GM19463 (cell line): ENCODE data around the gene KRTAP4-12.
"Not testable (repeated sequence)": the region's sequence is repeated elsewhere in the genome, so short reads cannot be mapped to it uniquely, and the experiment has no call there.

Experiments used
- ATAC-seq: cut with Tn5 transposase; IDR thresholded peaks from one replicate; pipeline ENCODE4 v1.9.1; 2021; ENCODE audit warnings: mild to moderate bottlenecking, moderate library complexity; ENCODE audit not compliant: unreplicated experiment

KRTAP4-12 gene

DNA sequence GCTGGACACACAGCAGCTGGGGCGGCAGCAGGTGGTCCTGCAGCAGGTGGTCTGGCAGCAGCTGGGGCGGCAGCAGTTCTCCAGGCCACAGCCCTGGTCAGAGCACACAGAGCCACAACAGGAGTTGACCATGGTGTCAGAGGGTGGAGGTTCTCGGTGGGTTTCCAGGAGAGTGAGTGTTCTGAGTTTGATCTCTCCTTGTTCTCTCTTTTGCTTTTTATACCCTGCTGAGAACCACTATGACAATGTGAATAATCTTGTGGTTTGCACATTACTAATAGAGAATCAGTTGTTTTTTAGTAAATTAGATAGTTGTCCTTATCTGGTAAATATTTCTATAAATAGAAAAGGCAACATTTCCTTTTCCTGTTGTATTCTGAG is at the start of gene KRTAP4-12:
TSS of gene KRTAP4-12 (minus strand) at position 192 of the 381 bp plus-strand sequence. CDS start at position 132, 60 bp downstream.
- ATAC-seq: not testable (repeated sequence)

DNA sequence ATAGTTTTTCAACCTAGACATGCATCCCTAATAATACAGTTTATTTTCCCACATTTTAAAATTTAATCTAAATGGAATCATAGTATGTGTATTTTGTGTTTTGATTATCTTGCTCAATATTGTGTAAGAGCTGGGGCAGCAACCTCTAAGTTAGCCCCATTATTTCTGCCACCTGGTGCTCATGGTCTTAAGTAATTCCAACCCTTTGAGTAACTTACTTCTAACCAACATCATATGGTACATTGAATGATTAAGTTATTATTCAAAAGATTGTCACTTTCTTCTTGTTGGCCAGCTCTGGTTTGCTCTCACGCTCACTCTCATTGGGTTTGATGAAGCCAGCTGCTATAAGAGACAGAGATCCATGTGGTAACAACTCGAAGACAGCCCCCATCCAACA is 47.9 kb upstream of the KRTAP4-12 start:
- no peak for ATAC-seq

DNA sequence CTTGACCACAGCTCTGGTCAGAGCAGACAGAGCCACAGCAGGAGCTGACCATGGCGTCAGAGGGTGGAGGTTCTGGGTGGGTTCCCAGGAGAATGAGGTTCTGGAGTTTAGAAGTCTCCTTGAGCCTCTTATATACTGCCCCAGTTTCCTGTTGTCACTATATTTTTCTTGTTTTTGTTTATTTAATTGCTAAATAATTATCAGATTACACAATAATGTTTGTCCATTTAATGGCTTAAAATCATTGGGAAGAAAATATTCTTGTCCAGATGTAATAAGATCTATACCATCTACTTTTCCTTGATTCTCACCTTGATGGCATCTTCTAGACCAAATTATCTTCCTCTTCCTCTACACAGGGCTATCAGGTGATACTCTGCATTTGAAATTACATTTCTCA is 44.1 kb upstream of the KRTAP4-12 start, which contains the start of gene KRTAP4-3:
TSS of gene KRTAP4-3 (minus strand) at position 101 of the 400 bp plus-strand sequence. CDS start at position 52, 49 bp downstream.
- ATAC-seq: no peak

DNA sequence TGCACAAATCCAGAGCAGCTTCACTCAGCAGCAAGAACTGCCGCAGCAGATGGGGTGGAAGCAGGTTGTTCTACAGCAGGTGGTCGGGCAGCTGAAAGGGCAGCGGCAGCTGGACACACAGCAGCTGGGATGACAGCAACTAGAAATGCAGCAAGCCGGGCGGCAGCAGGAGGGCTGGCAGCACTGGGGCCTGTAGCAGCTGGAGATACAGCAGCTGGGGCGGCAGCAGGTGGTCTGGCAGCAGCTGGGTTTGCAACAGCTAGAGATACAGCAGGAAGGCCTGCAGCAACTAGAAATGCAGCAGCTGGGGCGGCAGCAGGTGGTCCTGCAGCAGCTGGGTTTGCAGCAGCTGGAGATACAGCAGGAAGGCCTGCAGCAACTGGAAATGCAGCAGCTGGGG is 43.6 kb upstream of the KRTAP4-12 start:
- ATAC-seq: no peak

DNA sequence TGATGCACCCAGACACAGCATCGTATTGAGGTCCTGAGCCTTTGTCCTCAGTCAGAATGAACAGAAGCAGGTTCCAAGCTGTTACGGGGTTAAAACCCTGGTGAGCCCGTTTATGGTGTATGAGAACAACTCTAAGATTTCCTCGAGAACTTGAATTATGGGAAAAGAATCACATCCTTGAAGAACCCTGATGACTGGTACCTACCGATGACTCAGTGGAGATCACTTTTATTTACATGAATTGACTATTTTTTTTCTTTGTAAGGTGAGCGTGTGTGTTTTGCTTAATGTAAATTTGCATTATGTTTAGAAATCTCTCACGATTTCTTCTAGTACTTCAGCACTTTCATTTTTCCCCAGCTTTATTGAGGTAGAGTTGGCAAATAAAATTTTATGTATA is 39.8 kb upstream of the KRTAP4-12 start:
- no peak for ATAC-seq

DNA sequence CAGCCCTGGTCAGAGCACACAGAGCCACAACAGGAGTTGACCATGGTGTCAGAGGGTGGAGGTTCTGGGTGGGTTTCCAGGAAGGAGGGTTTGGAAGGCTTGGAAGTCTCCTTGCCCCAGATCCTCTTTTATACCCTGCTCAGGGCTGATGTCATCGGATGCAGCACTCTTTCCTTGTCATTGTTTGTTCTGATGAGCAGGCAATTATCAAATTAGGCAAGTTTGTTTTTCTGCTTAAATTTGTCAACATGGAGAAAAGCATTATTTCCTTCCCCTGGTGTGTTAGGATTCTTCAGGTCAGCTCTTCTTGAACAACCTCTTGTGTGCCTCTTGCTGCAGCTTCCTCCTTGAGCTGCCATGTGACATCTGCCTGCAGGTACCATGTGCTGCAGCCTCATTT is 36.7 kb upstream of the KRTAP4-12 start, which contains the start of gene KRTAP4-4:
TSS of gene KRTAP4-4 (minus strand) at position 101 of the 400 bp plus-strand sequence. CDS start at position 44, 57 bp downstream.
- no peak for ATAC-seq

DNA sequence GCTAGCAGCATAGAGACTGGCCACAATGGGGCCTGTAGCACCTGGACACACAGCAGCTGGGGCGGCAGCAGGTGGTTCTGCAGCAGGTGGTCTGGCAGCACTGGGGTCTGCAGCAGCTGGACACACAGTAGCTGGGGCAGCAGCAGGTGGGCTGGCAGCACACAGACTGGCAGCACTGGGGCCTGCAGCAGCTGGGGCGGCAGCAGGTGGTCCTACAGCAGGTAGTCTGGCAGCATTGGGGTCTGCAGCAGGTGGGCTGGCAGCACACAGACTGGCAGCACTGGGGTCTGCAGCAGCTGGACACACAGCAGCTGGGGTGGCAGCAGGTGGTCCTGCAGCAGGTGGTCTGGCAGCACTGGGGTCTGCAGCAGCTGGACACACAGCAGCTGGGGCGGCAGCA is 36.2 kb upstream of the KRTAP4-12 start:
- not testable (repeated sequence) for ATAC-seq

DNA sequence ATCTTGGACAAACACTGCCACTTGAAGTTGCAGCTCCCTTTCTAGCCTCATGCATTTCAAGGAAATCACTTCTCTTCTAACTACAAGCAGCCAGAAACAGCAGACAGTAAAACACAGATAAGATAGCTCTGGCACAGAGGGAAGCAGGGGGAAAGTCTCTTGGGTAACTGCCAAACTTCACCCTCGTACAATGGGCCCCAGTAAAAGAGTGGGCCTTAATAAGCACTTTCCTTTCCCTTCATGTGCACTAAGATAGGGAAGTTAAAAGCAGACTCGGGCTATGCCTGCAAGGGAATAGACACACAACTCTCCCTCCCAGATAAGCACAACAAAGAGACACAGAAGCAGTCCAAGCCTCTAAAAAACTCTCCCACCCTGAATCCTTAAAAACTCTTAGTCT is 29.9 kb upstream of the KRTAP4-12 start:
- ATAC-seq: no peak

DNA sequence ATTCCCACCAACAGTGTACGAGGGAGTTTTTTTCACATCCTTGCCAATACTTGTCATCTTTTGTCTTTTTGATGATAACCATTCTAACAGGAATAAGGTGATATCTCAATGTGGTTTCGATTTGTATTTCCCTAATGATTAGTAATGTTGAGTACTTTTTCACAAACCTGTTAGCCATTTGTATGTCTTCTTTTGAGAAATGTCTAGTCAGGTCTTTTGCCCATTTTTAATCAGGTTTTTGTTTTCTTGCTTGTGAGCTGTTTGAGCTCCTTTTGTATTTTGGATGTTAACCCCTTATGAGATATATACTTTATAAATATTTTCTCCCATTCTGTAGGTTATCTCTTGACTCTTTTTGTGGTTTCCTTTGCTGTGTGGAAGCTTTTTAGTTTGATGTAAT is 27.5 kb upstream of the KRTAP4-12 start:
- no peak for ATAC-seq

DNA sequence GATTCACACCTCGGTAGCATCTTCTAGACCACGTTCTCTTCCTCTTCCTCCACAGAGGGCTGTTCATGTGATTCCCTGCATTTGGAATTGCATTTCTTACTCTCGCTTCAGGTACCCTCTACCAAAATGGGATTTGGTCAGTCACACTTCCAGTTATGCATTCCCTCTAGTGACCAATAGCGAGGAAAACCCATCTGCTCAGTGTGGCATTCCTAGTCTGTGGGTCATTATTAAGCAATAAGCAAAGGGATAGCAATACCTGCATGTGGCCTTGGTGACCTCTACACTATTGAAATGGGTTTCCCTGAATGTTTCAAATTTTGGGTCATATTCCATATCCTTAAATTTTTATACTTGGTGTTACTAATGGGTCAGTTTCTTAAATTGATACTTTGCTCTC is 26.0 kb upstream of the KRTAP4-12 start:
- no peak for ATAC-seq

DNA sequence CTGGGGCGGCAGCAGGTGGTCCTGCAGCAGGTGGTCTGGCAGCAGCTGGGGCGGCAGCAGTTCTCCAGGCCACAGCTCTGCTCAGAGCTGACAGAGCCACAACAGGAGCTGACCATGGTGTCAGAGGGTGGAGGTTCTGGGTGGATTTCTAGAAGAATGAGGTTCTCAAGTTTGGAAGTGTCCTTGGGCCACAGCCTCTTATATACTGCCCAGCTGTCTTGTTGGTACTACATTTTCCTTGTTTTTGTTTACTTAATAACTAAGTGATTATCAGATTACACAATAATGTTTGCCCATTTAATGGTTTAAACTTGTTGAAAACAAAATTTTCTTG is 25.6 kb upstream of the KRTAP4-12 start, which contains the start of gene KRTAP4-5:
TSS of gene KRTAP4-5 (minus strand) at position 174 of the 334 bp plus-strand sequence. CDS start at position 116, 58 bp downstream.
- no peak for ATAC-seq

DNA sequence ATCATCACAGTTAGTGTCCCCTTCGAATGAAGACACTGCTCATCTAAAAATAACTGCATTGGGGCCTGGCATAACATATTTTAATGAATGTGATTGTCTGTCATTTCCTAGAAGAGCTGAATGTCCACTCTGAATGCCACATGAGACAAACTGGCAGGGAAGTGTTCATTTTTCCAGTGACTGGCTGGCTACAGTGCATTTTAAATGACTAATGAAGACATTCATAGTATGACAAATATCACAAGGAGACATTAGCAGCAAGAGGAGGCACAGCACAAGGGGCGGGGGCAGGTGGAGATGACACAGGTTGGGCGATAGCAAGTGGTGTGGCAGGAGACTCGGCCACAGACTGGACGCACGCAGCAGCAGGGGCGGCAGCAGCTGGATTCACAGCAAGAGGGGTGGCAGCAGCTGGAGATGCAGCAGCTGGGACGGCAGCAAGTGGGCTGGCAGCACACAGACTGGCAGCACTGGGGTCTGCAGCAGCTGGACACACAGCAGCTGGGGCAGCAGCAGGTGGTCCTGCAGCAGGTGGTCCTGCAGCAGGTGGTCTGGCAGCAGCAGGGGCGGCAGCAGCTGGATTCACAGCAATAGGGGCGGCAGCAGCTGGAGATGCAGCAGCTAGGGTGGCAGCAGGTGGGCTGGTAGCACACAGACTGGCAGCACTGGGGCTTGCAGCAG is 25.1 kb upstream of the KRTAP4-12 start:
- ATAC-seq: not testable (repeated sequence)

DNA sequence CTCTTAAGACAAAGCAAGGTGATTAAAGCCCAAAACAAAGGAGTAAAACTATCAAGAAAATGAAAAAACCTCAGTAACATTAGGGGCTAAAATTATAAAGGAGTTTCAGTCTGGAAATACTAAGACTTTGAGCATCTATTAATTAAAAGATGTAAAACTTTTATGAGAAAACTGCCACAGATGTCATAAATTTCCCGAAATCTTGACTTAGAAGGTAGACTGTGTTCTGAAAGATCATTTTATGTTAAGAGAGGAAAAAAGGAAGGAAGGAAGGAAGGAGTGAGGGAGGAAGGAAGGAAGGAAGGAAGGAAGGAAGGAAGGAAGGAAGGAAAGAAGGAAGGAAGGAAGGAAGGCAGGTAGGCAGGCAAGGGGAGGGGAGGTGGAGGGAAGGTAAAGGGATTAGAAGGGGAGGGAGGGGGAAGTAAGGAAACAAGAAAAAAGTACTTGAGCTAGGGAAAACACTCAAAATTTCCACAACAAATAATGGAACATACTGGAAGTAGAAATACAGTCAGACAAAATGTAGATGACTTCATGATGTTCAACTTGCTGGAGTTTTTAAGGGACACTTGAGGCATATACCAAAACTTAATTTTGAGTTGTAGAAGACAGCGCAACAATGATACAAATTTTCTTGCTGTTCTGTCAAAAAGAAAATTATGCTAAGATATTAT is 23.7 kb upstream of the KRTAP4-12 start:
- ATAC-seq: no peak

DNA sequence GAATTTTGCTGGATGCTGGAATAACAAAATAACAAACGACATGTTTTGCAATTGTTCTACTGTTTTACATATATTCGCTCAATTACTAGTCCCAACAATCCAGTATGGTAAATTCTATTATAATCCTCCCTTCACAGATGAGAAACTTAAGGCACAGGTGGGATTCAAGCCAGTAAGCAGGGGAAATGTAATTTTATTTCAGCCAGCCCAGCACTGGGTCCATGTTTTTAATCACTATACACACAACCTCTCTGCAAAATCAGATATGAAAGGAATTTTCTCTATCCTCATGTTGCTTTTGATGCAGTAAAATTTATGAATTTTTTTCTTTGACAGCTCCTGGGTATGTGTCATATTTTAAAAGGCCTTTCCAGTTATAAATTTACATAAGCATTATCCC is 21.3 kb upstream of the KRTAP4-12 start:
- ATAC-seq: no peak

DNA sequence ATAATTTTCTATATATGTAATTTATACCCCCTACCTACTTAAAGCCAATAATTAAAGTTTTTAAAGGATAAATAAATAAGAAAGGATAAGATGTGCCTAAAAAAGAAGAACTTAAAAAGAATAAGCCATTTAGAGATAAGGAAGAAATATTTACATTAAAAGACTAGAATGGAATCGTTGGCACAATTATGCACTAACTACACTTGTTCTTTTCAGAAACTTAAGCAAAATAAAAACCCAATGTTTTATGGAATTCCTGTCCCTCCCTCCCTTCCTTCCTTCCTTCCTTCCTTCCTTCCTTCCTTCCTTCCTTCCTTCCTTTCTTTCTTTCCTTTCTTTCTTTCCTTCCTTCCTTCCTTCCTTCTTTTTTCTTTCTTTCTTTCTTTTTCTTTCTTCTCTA is 20.9 kb upstream of the KRTAP4-12 start:
- ATAC-seq: no peak

DNA sequence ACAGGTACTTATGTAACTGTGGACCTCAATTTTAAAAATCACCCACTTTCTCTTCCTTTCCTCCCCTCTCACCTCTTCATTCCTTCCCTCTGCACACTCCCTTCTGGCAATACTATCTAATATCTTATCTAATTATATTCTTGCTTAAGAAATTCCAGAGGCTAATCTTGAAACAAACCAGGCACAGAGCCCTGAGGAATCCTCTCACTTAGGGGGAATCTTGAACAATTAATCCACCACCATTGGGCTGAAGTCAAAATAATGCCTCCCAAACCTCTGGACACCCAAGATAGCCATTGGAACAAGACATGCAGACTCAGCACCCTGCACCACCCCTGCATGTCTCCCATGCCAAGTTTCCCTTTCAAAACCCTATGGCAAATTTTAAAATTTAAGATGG is 17.4 kb upstream of the KRTAP4-12 start:
- ATAC-seq: no peak

DNA sequence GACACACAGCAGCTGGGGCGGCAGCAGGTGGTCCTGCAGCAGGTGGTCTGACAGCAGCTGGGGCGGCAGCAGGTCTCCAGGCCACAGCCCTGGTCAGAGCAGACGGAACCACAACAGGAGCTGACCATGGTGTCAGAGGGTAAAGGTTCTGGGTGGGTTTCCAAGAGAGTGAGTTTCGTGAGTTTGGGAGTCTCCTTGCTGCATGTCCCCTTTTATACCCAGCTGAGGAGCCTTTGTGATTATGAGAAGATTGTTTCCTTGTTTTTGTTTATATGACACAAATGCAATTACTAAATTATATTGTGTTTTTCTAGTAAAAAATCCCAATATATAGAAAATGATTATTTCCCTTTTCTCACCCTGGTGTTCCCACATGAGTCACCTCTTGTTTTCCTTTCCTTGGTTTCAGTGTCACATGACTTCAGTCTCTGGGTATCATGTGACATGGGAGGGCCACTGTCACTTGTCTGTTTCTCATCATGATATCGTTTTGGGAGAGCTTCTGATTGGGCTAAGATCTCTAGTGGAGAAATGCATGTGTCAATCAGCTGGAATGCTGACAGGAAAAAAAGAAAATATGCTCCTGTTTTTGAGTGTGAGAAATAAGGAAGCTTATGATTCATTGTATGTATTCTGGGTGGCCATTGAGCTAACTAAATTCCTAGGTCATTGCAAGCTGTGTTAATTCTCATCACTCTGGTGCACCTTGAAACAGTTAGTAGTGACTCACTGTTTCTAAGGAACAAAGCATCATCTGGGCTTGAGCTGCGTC is 16.6 kb upstream of the KRTAP4-12 start, which contains the start of gene KRTAP4-6:
TSS of gene KRTAP4-6 (minus strand) at position 185 of the 772 bp plus-strand sequence. CDS start at position 128, 57 bp downstream.
- no peak for ATAC-seq

DNA sequence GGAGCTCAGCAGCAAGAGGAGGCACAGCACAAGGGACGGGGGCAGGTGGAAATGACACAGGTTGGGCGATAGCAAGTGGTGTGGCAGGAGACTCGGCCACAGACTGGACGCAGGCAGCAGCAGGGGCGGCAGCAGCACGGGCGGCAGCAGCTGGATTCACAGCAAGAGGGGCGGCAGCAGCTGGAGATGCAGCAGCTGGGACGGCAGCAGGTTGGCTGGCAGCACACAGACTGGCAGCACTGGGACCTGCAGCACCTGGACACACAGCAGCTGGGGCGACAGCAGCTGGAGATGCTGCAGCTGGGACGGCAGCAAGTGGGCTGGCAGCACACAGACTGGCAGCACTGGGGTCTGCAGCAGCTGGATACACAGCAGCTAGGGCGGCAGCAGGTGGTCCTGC is 15.9 kb upstream of the KRTAP4-12 start:
- not testable (repeated sequence) for ATAC-seq

DNA sequence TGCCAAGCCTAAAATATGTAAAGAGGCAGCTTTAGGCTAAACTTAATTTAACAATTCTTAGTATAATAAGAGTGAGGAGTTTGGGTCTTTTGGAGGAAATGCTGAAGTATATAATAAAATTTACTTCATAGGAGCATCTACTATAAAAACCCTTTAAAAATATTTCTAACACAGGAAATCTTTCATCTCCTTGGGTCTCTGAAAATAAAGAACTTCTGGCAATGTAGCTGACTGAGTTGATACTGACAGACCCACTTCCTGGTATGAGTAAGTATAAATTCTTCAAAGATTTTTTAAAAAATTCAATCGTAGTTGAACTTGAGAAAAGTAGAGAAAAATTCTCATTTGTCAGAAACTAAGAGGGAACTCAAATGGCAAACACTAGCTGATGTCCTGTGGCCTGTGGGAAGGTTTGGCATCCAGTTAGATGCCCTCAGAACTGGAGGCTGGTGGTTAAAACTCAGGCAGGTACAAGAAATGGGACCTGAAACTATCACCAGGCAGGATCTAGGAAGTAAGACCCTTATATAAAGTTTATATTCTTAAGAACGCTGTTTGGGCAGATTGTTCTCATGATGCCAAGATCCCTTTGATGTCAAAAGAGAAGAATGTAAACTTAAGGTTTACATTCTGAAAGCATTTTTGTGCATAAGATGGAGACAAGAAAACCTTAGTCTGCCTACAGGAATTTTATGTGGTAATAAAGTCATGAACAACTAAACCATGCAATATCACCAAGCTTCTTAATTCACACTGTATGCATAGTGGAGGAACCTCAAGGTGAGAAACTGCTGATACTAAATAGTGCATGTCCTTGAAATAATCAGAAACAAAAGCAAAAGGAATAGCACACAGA is 10.1 kb upstream of the KRTAP4-12 start:
- ATAC-seq: no peak

DNA sequence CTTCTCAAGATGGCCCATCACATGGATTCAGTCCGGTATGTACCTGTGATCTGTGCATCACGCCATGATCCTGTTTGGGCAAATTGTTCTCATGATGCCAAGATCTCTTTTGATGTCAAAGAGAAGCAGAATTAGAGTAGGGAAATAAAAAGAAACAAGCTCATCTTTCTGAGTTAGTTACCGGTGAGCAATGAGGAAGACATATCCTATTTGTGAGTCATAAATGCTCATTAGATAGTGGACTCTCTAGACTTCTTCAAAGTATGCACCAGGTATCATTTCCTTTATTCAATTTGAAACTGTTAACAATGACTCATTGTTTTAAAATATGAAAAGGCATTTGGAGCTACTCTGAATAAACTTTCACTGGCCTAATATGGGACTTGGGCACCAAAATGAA is 8.0 kb upstream of the KRTAP4-12 start:
- ATAC-seq: no peak
